ENCODE data around the gene NIBAN1.

DNA sequence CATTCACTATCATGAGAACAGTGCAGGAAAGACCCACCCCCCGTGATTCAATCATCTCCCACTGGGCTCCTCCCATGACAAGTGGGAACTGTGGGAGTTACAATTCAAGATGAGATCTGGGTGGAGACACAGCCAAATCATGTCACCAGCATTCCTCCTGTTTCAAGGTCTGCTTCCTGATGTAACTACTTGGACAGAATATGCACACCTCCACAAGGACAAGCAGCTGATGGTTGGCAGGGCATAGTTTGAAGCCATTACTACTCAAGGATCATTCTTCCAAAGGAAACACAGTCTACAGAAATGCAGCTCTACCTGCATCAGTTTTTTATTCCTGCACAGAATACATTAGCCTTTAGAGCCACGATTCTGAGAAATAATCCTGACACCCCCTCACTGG, 42.6 kb upstream of the NIBAN1 start:
- TF ChIP-seq POLR2A (IDR thresholded peaks at IDR 0.05) = no peak
- TF ChIP-seq, protein P1, sequence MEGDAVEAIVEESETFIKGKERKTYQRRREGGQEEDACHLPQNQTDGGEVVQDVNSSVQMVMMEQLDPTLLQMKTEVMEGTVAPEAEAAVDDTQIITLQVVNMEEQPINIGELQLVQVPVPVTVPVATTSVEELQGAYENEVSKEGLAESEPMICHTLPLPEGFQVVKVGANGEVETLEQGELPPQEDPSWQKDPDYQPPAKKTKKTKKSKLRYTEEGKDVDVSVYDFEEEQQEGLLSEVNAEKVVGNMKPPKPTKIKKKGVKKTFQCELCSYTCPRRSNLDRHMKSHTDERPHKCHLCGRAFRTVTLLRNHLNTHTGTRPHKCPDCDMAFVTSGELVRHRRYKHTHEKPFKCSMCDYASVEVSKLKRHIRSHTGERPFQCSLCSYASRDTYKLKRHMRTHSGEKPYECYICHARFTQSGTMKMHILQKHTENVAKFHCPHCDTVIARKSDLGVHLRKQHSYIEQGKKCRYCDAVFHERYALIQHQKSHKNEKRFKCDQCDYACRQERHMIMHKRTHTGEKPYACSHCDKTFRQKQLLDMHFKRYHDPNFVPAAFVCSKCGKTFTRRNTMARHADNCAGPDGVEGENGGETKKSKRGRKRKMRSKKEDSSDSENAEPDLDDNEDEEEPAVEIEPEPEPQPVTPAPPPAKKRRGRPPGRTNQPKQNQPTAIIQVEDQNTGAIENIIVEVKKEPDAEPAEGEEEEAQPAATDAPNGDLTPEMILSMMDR (IDR thresholded peaks at IDR 0.05) = no peak

Measured in right lobe of liver (tissue), 4 donors.